ENCODE results near the gene RNF123. TPM values are rescaled to one million over a fixed set of nuclear protein-coding genes. Genes with fewer than 3 reads are reported as not detected.

RNF123 gene
- total and polyA plus RNA-seq, 2 donors (not counting 3 experiments of a cell fraction or from before 2014, with no cell fraction given), result 43.4 to 59.3 TPM

- Histone ChIP-seq H3K4me2 (ENCODE audit: insufficient read depth, low read length) (no peak overlapping the region), H3K27me3 (ENCODE audit: control insufficient read depth in 2 of 2, insufficient read depth in 2 of 2, low read length in 2 of 2) (no peaks in the 10 kb centered on the region), H3K9ac (replicated peaks; ENCODE audit: extremely low read depth, insufficient read depth, low read length) (no peak overlapping the region), H3K9me3 (replicated peaks; ENCODE audit: control insufficient read depth, insufficient read depth, low read length) (no peaks in the 10 kb centered on the region), H2AFZ (ENCODE audit: low read depth, low read length) (no peak overlapping the region), H4K20me1 (replicated peaks; ENCODE audit: control insufficient read depth, extremely low read depth, insufficient read depth, low read length) (no peaks in the 10 kb centered on the region), H3K27ac (ENCODE audit: insufficient read depth, low read depth, low read length) (no peak overlapping the region), H3K4me1 (ENCODE audit: control insufficient read depth, extremely low read depth, insufficient read depth, low read length) (peaks cover 5% of the 10 kb centered on the region), H3K36me3 (ENCODE audit: control insufficient read depth in 2 of 2, extremely low read depth in 1 of 2, insufficient read depth in 2 of 2, low read length in 2 of 2) (peaks cover 0 to 34% of the 10 kb centered on the region in 2 experiments), H3K9me1 (replicated peaks; ENCODE audit: control insufficient read depth, extremely low read depth, insufficient read depth, low read length) (no peaks in the 10 kb centered on the region), H3K4me3 (replicated peaks in 1 of 3; ENCODE audit: insufficient read depth in 1 of 3, low read depth in 1 of 3, low read length in 3 of 3) (no peak overlapping the region), H3K79me2 (ENCODE audit: control insufficient read depth, insufficient read depth, low read length) (no peaks in the 10 kb centered on the region)
- ChIA-PET POLR2A (no interaction called here), CTCF (interaction anchor here (0.5 to 3.8 kb wide), 23 partner anchors 9 to 400 kb away, joined by 3 to 27 read pairs (median 3); partner anchors contain the start of genes AMIGO3, MON1A and RBM6)
- BruUV-seq (replicated peaks), result no TSS peak
- intact Hi-C loops (cut with micrococcal nuclease), result loop anchor here (5.0 kb wide), 1 partner anchor 101 kb away; the partner anchor contains the start of gene INKA1
- FAIRE-seq (no peak), DNase-seq (ENCODE audit: low read depth, low spot score) (no peak)
- TF ChIP-seq MAX (IDR thresholded peaks at IDR 0.05; ENCODE audit: insufficient read depth, insufficient read length), result no peak
- no peak for TF ChIP-seq POLR2AphosphoS5 (IDR thresholded peaks at IDR 0.05; ENCODE audit: insufficient read depth, low read depth, low read length)
- TF ChIP-seq MYC (IDR thresholded peaks at IDR 0.05; ENCODE audit: low read depth, low read length), result no peak
- TF ChIP-seq CTCF (IDR thresholded peaks at IDR 0.05; ENCODE audit: extremely low read depth in 1 of 2, insufficient read depth in 1 of 2, low read depth in 1 of 2, low read length in 2 of 2), result peak; percentile 20 to 56
- no peak for TF ChIP-seq POLR2A (IDR thresholded peaks at IDR 0.05; ENCODE audit: low read depth, low read length)
- dilution Hi-C loops (cut with MboI; ENCODE audit: extremely low pct_ligation_motif_present, low sequenced_read_pairs), result no loop called here
These were observed 12.2 kb downstream of the RNF123 start for GRCh38 chr3:49701388-49702077.
